T-cell (primary cell): Measurements from ENCODE around the gene KRTAP19-6. TPM values are rescaled to one million over a fixed set of nuclear protein-coding genes. Genes with fewer than 3 reads are reported as not detected.

Experiments
- total RNA-seq, 35 experiments: library from RNA in 6 of 35; stranded (reverse) in 6 of 35; fragments of 120-200 nt in 1 of 35; gene quantifications; one replicate each; pipeline versions ENCODE4 v1.2.1 to v1.2.4 and lab custom pipeline; 2013 to 2026

Gene KRTAP19-6
- total RNA-seq, 5 donors from 2014 or later (not counting 1 experiment from before 2014, with no cell fraction given), result not detected

Other genes with a start within 250 kb of the KRTAP19-6 start
- gene KRTAP26-1, start 221.5 kb downstream of the KRTAP19-6 start, total RNA-seq, result not detected
- not detected for gene KRTAP27-1, start 204.2 kb downstream of the KRTAP19-6 start, total RNA-seq
- gene KRTAP23-1, start 193.3 kb downstream of the KRTAP19-6 start, total RNA-seq, result not detected
- gene KRTAP13-2, start 169.6 kb downstream of the KRTAP19-6 start, total RNA-seq, result not detected
- gene KRTAP13-1, start 145.8 kb downstream of the KRTAP19-6 start, total RNA-seq, result not detected
- gene KRTAP13-3, start 115.9 kb downstream of the KRTAP19-6 start, total RNA-seq, result not detected
- not detected for gene KRTAP13-4, start 111.6 kb downstream of the KRTAP19-6 start, total RNA-seq
- gene KRTAP15-1, start 101.6 kb downstream of the KRTAP19-6 start, total RNA-seq, result not detected
- not detected for gene KRTAP19-1, start 61.5 kb downstream of the KRTAP19-6 start, total RNA-seq
- not detected for gene KRTAP19-2, start 54.4 kb downstream of the KRTAP19-6 start, total RNA-seq
- gene KRTAP19-3, start 49.9 kb downstream of the KRTAP19-6 start, total RNA-seq, result not detected
- gene KRTAP19-4, start 44.7 kb downstream of the KRTAP19-6 start, total RNA-seq, result not detected
- not detected for gene KRTAP19-5, start 39.7 kb downstream of the KRTAP19-6 start, total RNA-seq
- not detected for gene KRTAP19-7, start 19.4 kb upstream of the KRTAP19-6 start, total RNA-seq
- not detected for gene KRTAP22-2, start 48.5 kb upstream of the KRTAP19-6 start, total RNA-seq
- not detected for gene KRTAP6-3, start 50.6 kb upstream of the KRTAP19-6 start, total RNA-seq
- not detected for gene KRTAP6-2, start 57.0 kb upstream of the KRTAP19-6 start, total RNA-seq
- not detected for gene KRTAP22-1, start 59.2 kb upstream of the KRTAP19-6 start, total RNA-seq
- not detected for gene KRTAP6-1, start 72.1 kb upstream of the KRTAP19-6 start, total RNA-seq
- not detected for gene KRTAP20-1, start 74.6 kb upstream of the KRTAP19-6 start, total RNA-seq
- not detected for gene KRTAP20-4, start 78.8 kb upstream of the KRTAP19-6 start, total RNA-seq
- not detected for gene KRTAP20-2, start 93.3 kb upstream of the KRTAP19-6 start, total RNA-seq
- gene KRTAP20-3, start 101.0 kb upstream of the KRTAP19-6 start, total RNA-seq, result not detected
- gene KRTAP21-3, start 176.9 kb upstream of the KRTAP19-6 start, total RNA-seq, result not detected
- not detected for gene KRTAP21-2, start 205.4 kb upstream of the KRTAP19-6 start, total RNA-seq
- not detected for gene KRTAP21-1, start 213.6 kb upstream of the KRTAP19-6 start, total RNA-seq